ENCODE data around the gene H3-3A.
A peak's percentile ranks its signal among the peaks of the same experiment; 100 is the strongest.

The H3-3A gene
- total RNA-seq, result 48.4 to 67.3 (median 58.9) reads per million in 4 experiments

- peak; percentile 98 for DNase-seq
Observed at GRCh38 chr1:226062558-226063223, at the start of gene H3-3A. Gene H3-3A, plus strand, starts transcription at chr1:226062716. Its CDS starts 1,636 bp downstream, at chr1:226064352.

GRCh38 chr1:226017070-226017469 is 45.4 kb upstream of the H3-3A start:
- DNase-seq, result no peak

DNA sequence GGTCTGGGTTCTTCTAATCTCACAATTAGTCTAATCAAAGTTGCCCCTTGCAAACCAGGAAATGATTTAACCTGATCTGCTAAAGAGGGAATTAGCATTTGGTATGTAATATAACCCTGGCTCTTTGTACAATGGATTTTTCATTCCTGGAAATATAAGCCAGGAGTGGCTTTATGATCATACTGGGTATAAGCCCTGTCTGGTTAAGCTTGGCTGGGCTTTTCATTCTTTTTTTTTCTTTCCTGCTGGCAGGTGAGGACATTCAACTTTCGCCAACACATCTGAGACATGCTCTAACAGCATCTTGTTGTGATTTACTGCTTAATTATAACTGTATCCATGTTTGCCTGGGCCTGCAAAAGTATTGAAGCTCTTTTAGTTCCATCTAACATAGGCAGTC is 42.9 kb upstream of the H3-3A start:
- DNase-seq, result no peak

- no peak for DNase-seq
Observed at GRCh38 chr1:226021401-226021800, 41.1 kb upstream of the H3-3A start.

DNA sequence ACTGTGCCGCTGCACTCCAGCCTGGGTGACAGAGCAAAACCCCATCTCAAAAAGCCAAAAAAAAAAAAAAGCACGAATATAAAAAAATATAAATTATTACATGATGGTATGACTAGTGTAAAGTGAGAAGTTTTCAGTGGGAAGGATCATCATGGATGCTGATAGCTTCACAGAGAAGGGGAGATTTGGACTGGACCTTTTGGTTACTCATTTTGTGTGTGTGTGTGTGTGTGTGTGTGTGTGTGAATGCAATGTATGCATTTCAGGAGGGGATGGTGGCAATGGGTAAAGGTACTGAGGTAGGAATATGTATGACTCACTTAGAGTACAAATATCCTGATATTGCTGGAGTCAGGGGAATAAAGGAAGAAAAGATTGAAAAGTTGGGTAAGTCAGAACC is 40.7 kb upstream of the H3-3A start:
- DNase-seq, result no peak

DNA sequence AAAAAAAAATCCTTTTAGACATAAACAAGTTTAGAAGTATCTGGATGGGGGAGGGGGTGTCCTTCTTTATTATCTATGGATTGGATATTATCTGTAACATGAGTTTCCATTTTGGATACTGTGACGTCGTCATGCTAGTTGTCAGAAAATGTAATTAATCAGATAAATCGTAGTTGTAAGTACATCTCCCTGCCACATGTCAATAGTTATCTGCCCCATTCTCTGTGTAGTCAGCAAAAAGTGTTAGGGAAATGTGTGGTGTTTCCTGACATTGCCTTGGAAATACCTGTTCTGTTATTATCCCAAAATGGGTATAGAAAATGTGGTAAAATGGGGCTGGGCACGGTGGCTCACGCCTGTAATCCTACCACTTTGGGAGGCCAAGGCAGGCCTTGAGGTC is 38.8 kb upstream of the H3-3A start:
- no peak for DNase-seq

DNA sequence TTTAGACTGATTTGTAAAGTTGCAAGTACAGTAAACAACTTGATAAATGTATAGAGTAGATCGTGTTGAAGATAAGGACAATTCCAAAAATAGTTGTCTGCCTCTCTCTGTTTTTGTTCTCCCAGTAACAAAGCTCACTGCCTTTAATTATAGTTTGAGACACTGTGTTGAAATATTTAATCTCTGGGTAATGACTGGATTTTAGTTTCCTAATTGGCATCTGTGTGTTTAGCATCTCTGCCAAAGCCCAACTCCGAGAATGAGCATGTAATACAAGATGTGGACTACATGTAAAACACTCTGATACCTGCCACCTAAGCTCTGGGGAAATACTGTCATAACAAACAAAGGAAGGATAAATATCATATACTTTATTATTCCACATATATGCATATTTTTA is 35.7 kb upstream of the H3-3A start:
- DNase-seq, result no peak

DNA sequence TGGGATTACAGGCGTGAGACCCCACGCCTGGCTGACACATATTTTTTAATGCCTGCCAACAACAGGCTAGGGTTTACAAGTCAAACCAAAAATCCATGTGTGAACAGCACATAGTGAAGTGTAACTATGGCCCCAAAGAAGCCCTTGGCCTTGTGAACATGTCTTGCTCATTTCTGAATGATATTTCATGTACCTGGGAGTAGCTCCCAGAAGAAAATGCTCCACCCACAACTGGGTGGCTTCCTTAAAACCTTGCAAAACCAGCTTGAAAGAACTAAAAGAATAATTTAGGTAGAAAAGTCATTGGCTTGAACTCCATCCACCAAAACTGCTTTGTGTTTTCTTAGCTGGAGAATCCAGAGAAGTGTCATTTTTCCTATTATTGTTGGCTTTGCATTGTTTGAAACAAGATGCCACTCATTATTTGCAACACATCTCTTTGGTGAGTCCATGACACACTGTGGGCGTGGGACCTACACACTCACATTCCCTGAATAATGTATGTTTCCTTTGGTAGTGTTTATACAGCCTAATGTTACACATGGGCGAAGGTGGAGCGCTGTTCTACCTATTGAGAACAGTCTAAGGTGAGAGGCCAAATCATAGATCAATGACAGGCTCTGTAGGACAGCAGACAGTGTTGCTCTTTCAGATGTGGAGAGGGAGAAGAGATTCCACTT is 34.8 kb upstream of the H3-3A start:
- no peak for DNase-seq

DNA sequence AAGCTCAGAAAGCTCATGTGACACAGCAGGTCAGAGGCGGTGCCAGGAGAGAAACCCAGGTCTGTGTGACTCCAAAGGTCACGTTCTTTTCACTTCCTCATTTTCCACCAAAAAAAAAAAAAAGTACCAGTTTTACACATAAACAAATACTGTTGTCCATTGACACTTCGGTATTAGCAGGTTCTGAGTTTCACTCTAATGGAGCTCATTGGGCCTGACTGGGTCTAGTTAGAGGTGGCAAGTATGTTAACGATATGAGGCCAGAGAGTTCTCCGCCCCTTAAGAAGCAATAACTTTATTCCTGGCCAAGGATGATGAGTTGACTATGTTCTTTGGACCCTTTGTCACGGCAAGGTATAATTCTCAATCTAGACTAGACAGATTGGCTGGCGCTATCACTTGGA is 33.4 kb upstream of the H3-3A start:
- DNase-seq, result no peak

GRCh38 chr1:226029568-226030225 is 32.8 kb upstream of the H3-3A start:
- DNase-seq, result no peak

GRCh38 chr1:226033582-226033981 is 28.9 kb upstream of the H3-3A start:
- DNase-seq, result no peak

DNA sequence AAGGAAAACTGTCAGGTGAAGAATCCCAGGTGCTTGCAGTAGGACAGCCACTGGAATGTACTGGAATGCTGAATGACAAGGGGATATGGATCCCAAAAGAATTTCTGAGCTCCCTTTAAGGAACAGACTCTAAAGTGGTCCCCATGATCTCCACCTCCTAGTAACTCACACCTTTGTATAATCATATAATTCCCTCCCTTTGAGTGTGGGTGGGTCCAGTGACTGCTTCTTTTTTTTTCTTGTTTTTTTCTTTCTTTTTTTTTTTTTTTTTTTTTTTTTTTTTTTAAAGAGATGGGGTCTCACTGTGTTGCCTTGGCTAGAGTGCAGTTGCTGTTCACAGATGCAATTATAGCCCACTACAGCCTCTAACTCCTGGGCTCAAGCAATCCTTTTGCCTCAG is 28.5 kb upstream of the H3-3A start:
- DNase-seq, result no peak

- no peak for DNase-seq
Observed at GRCh38 chr1:226034482-226034881, 28.0 kb upstream of the H3-3A start.

- no peak for DNase-seq
Observed at GRCh38 chr1:226035915-226036314, 26.6 kb upstream of the H3-3A start.

GRCh38 chr1:226038661-226039060 is 23.9 kb upstream of the H3-3A start:
- DNase-seq, result no peak

DNA sequence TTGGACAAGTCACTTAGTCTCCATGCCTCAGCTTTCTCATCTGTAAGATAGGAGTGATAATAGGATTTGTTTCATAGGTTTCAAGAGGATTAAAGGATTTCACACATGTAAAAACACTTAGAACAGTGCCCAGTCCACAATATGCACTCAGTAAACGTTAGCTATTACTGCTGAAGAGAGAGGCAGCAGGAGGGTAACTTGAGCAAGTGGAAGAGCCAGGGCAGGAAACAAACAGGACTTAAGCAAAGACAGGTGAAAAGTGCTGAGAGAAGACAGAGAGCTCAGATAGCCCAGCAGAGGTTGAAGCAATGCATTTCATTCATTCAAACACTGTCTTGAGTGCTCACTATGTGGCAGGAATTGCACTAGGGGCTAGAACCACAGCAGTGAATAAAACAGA is 21.1 kb upstream of the H3-3A start:
- DNase-seq, result no peak

GRCh38 chr1:226044514-226045101 is 17.9 kb upstream of the H3-3A start:
- no peak for DNase-seq

GRCh38 chr1:226046240-226046639 is 16.3 kb upstream of the H3-3A start:
- no peak for DNase-seq

DNA sequence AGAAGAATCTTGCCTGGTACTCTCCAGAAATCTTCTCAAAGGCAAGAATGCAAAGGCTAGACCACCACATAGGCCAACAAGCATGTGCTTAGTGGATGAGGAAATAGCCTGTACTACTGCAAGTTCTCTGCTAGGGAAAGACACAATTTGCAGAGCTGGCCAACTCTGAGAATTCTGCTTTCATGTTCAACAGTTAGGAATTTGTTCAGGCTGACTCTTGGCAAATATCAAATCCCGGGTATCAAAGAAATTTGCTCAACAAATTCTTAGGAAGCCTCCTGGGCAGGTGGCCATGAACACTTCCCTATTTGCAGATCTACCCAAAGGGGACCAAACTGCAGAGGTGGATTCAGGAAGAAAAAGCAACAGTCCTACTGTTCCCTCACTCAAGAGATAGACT is 15.0 kb upstream of the H3-3A start:
- no peak for DNase-seq

GRCh38 chr1:226048886-226049285 is 13.6 kb upstream of the H3-3A start:
- no peak for DNase-seq

- no peak for DNase-seq
Observed at GRCh38 chr1:226050133-226050532, 12.4 kb upstream of the H3-3A start.

DNA sequence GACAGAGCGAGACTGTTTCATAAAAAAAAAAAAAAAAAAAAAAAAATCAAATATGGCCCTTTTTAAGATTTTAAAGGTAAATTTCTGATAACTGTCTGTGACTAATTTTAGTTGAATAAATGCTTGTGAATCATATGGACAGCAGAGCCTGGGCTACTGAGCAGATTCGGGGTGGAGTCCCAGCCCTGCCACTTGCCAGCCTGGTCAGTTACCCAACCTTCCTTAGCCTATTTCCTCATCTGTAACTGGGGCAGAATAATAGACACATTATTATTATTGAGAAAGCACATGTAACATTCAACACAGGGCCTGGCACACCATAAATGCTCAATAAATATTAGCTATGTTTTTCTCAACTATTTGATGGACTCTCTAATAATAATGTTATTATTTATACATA is 11.2 kb upstream of the H3-3A start:
- DNase-seq, result no peak

DNA sequence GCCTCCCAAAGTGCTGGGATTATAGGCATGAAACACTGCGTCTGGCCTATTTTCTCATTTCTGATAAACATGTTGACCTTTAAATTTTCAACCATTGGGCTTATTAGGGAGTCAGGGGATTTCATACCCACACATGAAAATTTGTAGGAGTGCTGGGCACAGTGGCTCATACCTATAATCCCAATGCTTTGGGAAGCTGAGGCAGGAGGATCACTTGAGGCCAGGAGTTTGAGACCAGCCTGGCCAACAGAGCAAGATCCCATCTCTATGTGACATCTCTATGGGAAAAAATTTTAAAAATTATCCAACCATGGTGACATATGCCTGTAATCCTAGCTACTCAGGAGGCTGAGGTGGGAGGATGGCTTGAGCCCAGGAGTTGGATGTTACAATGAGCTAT is 10.5 kb upstream of the H3-3A start:
- no peak for DNase-seq
